Keratinocyte (primary cell): ENCODE results near the gene TDRD3. TPM values are rescaled to one million over a fixed set of nuclear protein-coding genes. Genes with fewer than 3 reads are reported as not detected.

Experiments used
- DNase-seq: peaks from one replicate; pipeline ENCODE4 v3.0.0-alpha.2; 2011; ENCODE audit warnings: low read depth, missing footprints, low spot score
- FAIRE-seq: peaks from 2 replicates; lab custom pipeline; 2011; peaks lifted over from hg19 to GRCh38; lab: Jason Lieb, UNC
- H2AFZ ChIP-seq: 2 replicates; pipeline ENCODE4 v1.6.0; 2012; ENCODE audit warnings: low read length, control low read depth, inconsistent platforms; ENCODE audit not compliant: control insufficient read depth
- H3K27ac ChIP-seq: 2 replicates; pipeline ENCODE4 v1.5.1; 2011; ENCODE audit warnings: low read length; ENCODE audit not compliant: control insufficient read depth, insufficient read depth
- H3K27me3 ChIP-seq: 3 replicates; pipeline ENCODE4 v1.6.0; 2011; ENCODE audit warnings: low read length; ENCODE audit not compliant: control insufficient read depth, insufficient read depth; ENCODE audit errors: extremely low read depth
- H3K36me3 ChIP-seq, 2 experiments: 2 replicates in 1 of 2; 3 replicates in 1 of 2; pipeline ENCODE4 v1.5.1; 2011; ENCODE audit warnings: low read length in 2 of 2, mild to moderate bottlenecking in 1 of 2; ENCODE audit not compliant: control insufficient read depth in 2 of 2, insufficient read depth in 2 of 2; ENCODE audit errors: extremely low read depth in 1 of 2
- H3K4me1 ChIP-seq: 3 replicates; pipeline ENCODE4 v1.5.1; 2011; ENCODE audit warnings: low read length; ENCODE audit not compliant: control insufficient read depth, insufficient read depth; ENCODE audit errors: extremely low read depth
- H3K4me2 ChIP-seq: 3 replicates; pipeline ENCODE4 v1.6.0; 2011; ENCODE audit warnings: low read depth, low read length; ENCODE audit not compliant: control insufficient read depth, insufficient read depth; ENCODE audit errors: extremely low read depth
- H3K4me3 ChIP-seq, 3 experiments: fragments of 200-600 bp in 1 of 3; sonication (generic) in 1 of 3; 2 replicates in 2 of 3; 3 replicates in 1 of 3; pipeline ENCODE4 v1.5.1; 2011 to 2016; ENCODE audit warnings: low read length in 3 of 3, mild to moderate bottlenecking in 3 of 3, control low read depth in 2 of 3, inconsistent platforms in 1 of 3, low read depth in 1 of 3, mixed read lengths in 1 of 3, mixed run types in 1 of 3, moderate library complexity in 1 of 3; ENCODE audit not compliant: control insufficient read depth in 2 of 3, insufficient read depth in 2 of 3; ENCODE audit errors: extremely low read depth in 1 of 3
- H3K79me2 ChIP-seq: 2 replicates; pipeline ENCODE4 v1.6.0; 2012; ENCODE audit warnings: low read length; ENCODE audit not compliant: control insufficient read depth, insufficient read depth
- H3K9ac ChIP-seq: 3 replicates; pipeline ENCODE4 v1.6.0; 2011; ENCODE audit warnings: low read length; ENCODE audit not compliant: control insufficient read depth, insufficient read depth; ENCODE audit errors: extremely low read depth
- H3K9me1 ChIP-seq: 3 replicates; pipeline ENCODE4 v1.6.0; 2011; ENCODE audit warnings: low read length; ENCODE audit not compliant: control insufficient read depth, insufficient read depth; ENCODE audit errors: extremely low read depth
- H3K9me3 ChIP-seq: 2 replicates; pipeline ENCODE4 v1.5.1; 2012; ENCODE audit warnings: low read depth, low read length; ENCODE audit not compliant: control insufficient read depth
- H4K20me1 ChIP-seq: 3 replicates; pipeline ENCODE4 v1.6.0; 2011; ENCODE audit warnings: low read length; ENCODE audit not compliant: control insufficient read depth, insufficient read depth; ENCODE audit errors: extremely low read depth
- CTCF ChIP-seq, 3 experiments: IDR thresholded peaks in 1 of 3; conservative IDR thresholded peaks in 1 of 3; optimal IDR thresholded peaks in 1 of 3; 2 replicates in 2 of 3; 3 replicates in 1 of 3; pipeline versions ENCODE3 to v1.5.1; 2011; ENCODE audit warnings: low read length in 3 of 3, mild to moderate bottlenecking in 3 of 3, moderate library complexity in 2 of 3, control low read depth in 1 of 3, inconsistent platforms in 1 of 3; ENCODE audit not compliant: insufficient read depth in 2 of 3; ENCODE audit errors: extremely low read depth in 1 of 3
- EZH2 ChIP-seq: IDR thresholded peaks from one replicate; pipeline ENCODE4 v1.6.1; 2012; ENCODE audit warnings: inconsistent platforms, mild to moderate bottlenecking, low read length, moderate library complexity
- dilution Hi-C: fragments of 300-500 bp; cut with MboI; formaldehyde crosslinking; loops from one replicate; pipeline ENCODE4 v1.7.0; 2020; ENCODE audit warnings: low sequenced_read_pairs; ENCODE audit not compliant: extremely low pct_ligation_motif_present
- polyA plus RNA-seq, 5 experiments: library from polyadenylated mRNA; depleted of rRNA in 3 of 5; stranded (reverse) in 3 of 5; stranded (forward) in 1 of 5; unstranded in 1 of 5; fragments of >200 nt; gene quantifications; 1 replicate in 1 of 5; 2 replicates in 3 of 5; 3 replicates in 1 of 5; pipeline versions ENCODE4 v1.2.1 to v1.2.3, GENCODE V29; 2011 to 2012; ENCODE audit warnings: missing spikeins in 2 of 5, low read depth in 1 of 5, low replicate concordance in 1 of 5

The TDRD3 gene
- polyA plus RNA-seq, 1 donor (not counting 4 experiments of a cell fraction or from before 2014, with no cell fraction given), result 10.7 TPM

GRCh38 chr13:60572003-60572798, 175.2 kb downstream of the TDRD3 start:
- no peak overlapping the region for H3K4me2 ChIP-seq
- H3K9me3 ChIP-seq, result no peaks in the 10 kb centered on the region
- dilution Hi-C loops, result no loop called here
- no peak overlapping the region for H2AFZ ChIP-seq
- no peaks in the 10 kb centered on the region for H3K4me1 ChIP-seq
- no peak overlapping the region for H3K4me3 ChIP-seq
- no peak overlapping the region for H3K9ac ChIP-seq
- H3K27me3 ChIP-seq, result no peaks in the 10 kb centered on the region
- no peaks in the 10 kb centered on the region for H3K9me1 ChIP-seq
- H3K27ac ChIP-seq, result peak overlapping the region; percentile 25
- H4K20me1 ChIP-seq, result no peaks in the 10 kb centered on the region
- H3K79me2 ChIP-seq, result no peaks in the 10 kb centered on the region
- no peak for TF ChIP-seq EZH2
- TF ChIP-seq CTCF (optimal IDR thresholded peaks at IDR 0.05 in 1 of 3, IDR thresholded peaks at IDR 0.05 in 1 of 3, conservative IDR thresholded peaks at IDR 0.05 in 1 of 3; ENCODE audit: extremely low read depth in 1 of 3, insufficient read depth in 2 of 3, low read length in 3 of 3), result no peak
- H3K36me3 ChIP-seq, result no peaks in the 10 kb centered on the region
- peak; percentile 84 for FAIRE-seq
- peak; percentile 30 for DNase-seq

GRCh38 chr13:60572855-60573254, 175.8 kb downstream of the TDRD3 start:
- no peak for FAIRE-seq
- no peaks in the 10 kb centered on the region for H3K4me1 ChIP-seq
- DNase-seq, result no peak
- H4K20me1 ChIP-seq, result no peaks in the 10 kb centered on the region
- TF ChIP-seq EZH2 (no peak), CTCF (optimal IDR thresholded peaks at IDR 0.05 in 1 of 3, IDR thresholded peaks at IDR 0.05 in 1 of 3, conservative IDR thresholded peaks at IDR 0.05 in 1 of 3; ENCODE audit: extremely low read depth in 1 of 3, insufficient read depth in 2 of 3, low read length in 3 of 3) (no peak)
- H3K9me1 ChIP-seq, result no peaks in the 10 kb centered on the region
- H3K9me3 ChIP-seq, result no peaks in the 10 kb centered on the region
- dilution Hi-C loops, result no loop called here
- no peaks in the 10 kb centered on the region for H3K36me3 ChIP-seq
- H3K27ac ChIP-seq, result peak overlapping the region; percentile 25
- H3K4me3 ChIP-seq, result no peak overlapping the region
- no peaks in the 10 kb centered on the region for H3K79me2 ChIP-seq
- H3K9ac ChIP-seq, result no peak overlapping the region
- no peak overlapping the region for H2AFZ ChIP-seq
- no peaks in the 10 kb centered on the region for H3K27me3 ChIP-seq
- H3K4me2 ChIP-seq, result no peak overlapping the region
